GM12878 (cell line): ENCODE measurements around the gene NKAIN2. TPM values are rescaled to one million over a fixed set of nuclear protein-coding genes. Genes with fewer than 3 reads are reported as not detected.
A peak's percentile ranks its signal among the peaks of the same experiment; 100 is the strongest.

Experiments used
- CBX5 ChIP-seq: sonication (generic); IDR thresholded peaks from 2 replicates; pipeline ENCODE4 v1.6.1; 2016; ENCODE audit warnings: low read depth, moderate library complexity, mild to moderate bottlenecking, inconsistent platforms
- CREM ChIP-seq: IDR thresholded peaks from 2 replicates; pipeline ENCODE4 v1.6.1; 2014; ENCODE audit warnings: antibody characterized with exemption, low read depth
- FOXM1 ChIP-seq: IDR thresholded peaks from 2 replicates; pipeline ENCODE4 v1.6.1; 2012; ENCODE audit warnings: low read depth, mild to moderate bottlenecking, inconsistent platforms, low read length, moderate library complexity
- IKZF1 ChIP-seq: fragments of 450-650 bp; conservative IDR thresholded peaks from 2 replicates; pipeline ENCODE4 v1.6.1; 2017; ENCODE audit warnings: antibody characterized with exemption, mild to moderate bottlenecking
- MTA3 ChIP-seq: IDR thresholded peaks from 2 replicates; pipeline ENCODE4 v1.6.1; 2012; ENCODE audit warnings: low read length, inconsistent platforms, borderline replicate concordance
- MYB ChIP-seq: fragments of 150-350 bp; IDR thresholded peaks from 2 replicates; pipeline ENCODE4 v1.6.1; 2014; ENCODE audit warnings: mild to moderate bottlenecking, low read depth, low read length, borderline replicate concordance
- NR2C1 ChIP-seq: fragments of 450-650 bp; IDR thresholded peaks from 2 replicates; pipeline ENCODE4 v1.6.1; 2017; ENCODE audit warnings: antibody characterized with exemption, mild to moderate bottlenecking, moderate library complexity
- NR2C2 ChIP-seq: IDR thresholded peaks from 2 replicates; pipeline ENCODE4 v1.6.1; 2011; ENCODE audit warnings: borderline replicate concordance, low read depth; ENCODE audit not compliant: control insufficient read depth, insufficient read length
- RELA ChIP-seq: fragments of 450-650 bp; IDR thresholded peaks from 2 replicates; pipeline ENCODE4 v1.8.0; 2014; ENCODE audit warnings: borderline replicate concordance; ENCODE audit not compliant: partially characterized antibody
- SMAD1 ChIP-seq: fragments of 450-650 bp; IDR thresholded peaks from 2 replicates; pipeline ENCODE4 v1.6.1; 2018; ENCODE audit warnings: mild to moderate bottlenecking, low read depth; ENCODE audit not compliant: partially characterized antibody
- YY1 ChIP-seq: IDR thresholded peaks from 2 replicates; pipeline ENCODE4 v1.6.1; 2011; ENCODE audit warnings: low read depth, mild to moderate bottlenecking, low read length
- polyA plus RNA-seq, 11 experiments: library from polyadenylated mRNA; depleted of rRNA in 4 of 11; unstranded in 6 of 11; stranded (reverse) in 5 of 11; fragments of >200 nt; fragmentation: Nextera tagmentation in 4 of 11; fragmentation: Illumina TruSeq in 1 of 11; extraction: Ambion mirVana in 4 of 11; extraction: Trizol in 1 of 11; gene quantifications; 1 replicate in 1 of 11; 2 replicates in 10 of 11; pipeline versions ENCODE4 v1.2.1 to v1.2.3, GENCODE V29; 2011 to 2016; ENCODE audit warnings: inconsistent platforms in 2 of 11, missing spikeins in 2 of 11, low read depth in 1 of 11
- total RNA-seq, 4 experiments: library from RNA; depleted of rRNA in 3 of 4; stranded (reverse); fragments of >200 nt in 3 of 4; fragmentation: Illumina TruSeq in 1 of 4; extraction: Trizol in 1 of 4; gene quantifications; 2 replicates each; pipeline versions ENCODE4 v1.2.1 to v1.2.3, GENCODE V29; 2013 to 2021
- TF ChIP-seq, protein P1 (sequence below): fragments of 150-350 bp; IDR thresholded peaks from 2 replicates; pipeline ENCODE4 v1.6.1; 2014; ENCODE audit warnings: mild to moderate bottlenecking, low read depth, low read length
- TF ChIP-seq, protein P2 (sequence below): IDR thresholded peaks from 2 replicates; pipeline ENCODE4 v1.6.1; 2011; ENCODE audit warnings: borderline replicate concordance, low read depth, mild to moderate bottlenecking, moderate library complexity, mixed read lengths, low read length; ENCODE audit not compliant: insufficient read depth; ENCODE audit errors: extremely low read length
- TF ChIP-seq, protein P3 (sequence below): fragments of 450-650 bp; IDR thresholded peaks from 2 replicates; pipeline ENCODE4 v1.6.1; 2016; ENCODE audit warnings: mild to moderate bottlenecking, moderate library complexity, borderline replicate concordance
- TF ChIP-seq, protein P4 (sequence below): fragments of 450-650 bp; conservative IDR thresholded peaks from 2 replicates; pipeline ENCODE4 v1.6.1; 2017; ENCODE audit warnings: mild to moderate bottlenecking, moderate library complexity
- TF ChIP-seq, protein P5 (sequence below): IDR thresholded peaks from 2 replicates; pipeline ENCODE4 v1.6.1; 2011; ENCODE audit warnings: borderline replicate concordance, low read depth, mild to moderate bottlenecking, moderate library complexity, low read length; ENCODE audit not compliant: insufficient read depth, poor library complexity, severe bottlenecking
- TF ChIP-seq, protein P6 (sequence below): fragments of 450-650 bp; IDR thresholded peaks from 2 replicates; pipeline ENCODE4 v1.6.1; 2017; ENCODE audit warnings: mild to moderate bottlenecking, low read depth, inconsistent platforms; ENCODE audit not compliant: poor library complexity, severe bottlenecking

NKAIN2 gene
- total and polyA plus RNA-seq, 10 of the 15 experiments (the other 5 are each of a cell fraction or from before 2014, with no cell fraction given) = not detected

DNA sequence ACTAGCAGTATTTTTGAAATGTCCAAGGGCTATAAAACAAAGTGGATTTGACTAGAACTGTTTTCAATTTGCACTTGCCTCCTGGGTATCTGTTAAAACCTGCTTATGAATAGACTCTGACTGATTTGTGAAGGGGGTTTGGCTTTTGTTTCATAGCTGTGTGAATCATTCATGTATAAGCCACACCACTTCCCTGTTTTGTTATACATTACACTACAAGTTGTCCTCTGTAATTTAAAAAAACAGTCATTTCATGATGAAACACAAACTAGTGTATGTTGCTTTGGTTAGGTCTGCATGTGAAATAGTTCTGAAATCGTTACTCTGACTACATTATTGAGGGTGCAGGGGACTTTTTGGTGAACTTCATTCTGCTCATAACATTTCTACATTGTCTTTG is 121.7 kb downstream of the NKAIN2 start (continued):
- TF ChIP-seq, protein P1, sequence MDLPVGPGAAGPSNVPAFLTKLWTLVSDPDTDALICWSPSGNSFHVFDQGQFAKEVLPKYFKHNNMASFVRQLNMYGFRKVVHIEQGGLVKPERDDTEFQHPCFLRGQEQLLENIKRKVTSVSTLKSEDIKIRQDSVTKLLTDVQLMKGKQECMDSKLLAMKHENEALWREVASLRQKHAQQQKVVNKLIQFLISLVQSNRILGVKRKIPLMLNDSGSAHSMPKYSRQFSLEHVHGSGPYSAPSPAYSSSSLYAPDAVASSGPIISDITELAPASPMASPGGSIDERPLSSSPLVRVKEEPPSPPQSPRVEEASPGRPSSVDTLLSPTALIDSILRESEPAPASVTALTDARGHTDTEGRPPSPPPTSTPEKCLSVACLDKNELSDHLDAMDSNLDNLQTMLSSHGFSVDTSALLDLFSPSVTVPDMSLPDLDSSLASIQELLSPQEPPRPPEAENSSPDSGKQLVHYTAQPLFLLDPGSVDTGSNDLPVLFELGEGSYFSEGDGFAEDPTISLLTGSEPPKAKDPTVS = no peak
- TF ChIP-seq, protein P2, sequence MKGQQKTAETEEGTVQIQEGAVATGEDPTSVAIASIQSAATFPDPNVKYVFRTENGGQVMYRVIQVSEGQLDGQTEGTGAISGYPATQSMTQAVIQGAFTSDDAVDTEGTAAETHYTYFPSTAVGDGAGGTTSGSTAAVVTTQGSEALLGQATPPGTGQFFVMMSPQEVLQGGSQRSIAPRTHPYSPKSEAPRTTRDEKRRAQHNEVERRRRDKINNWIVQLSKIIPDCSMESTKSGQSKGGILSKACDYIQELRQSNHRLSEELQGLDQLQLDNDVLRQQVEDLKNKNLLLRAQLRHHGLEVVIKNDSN = no peak
- TF ChIP-seq, protein P3, sequence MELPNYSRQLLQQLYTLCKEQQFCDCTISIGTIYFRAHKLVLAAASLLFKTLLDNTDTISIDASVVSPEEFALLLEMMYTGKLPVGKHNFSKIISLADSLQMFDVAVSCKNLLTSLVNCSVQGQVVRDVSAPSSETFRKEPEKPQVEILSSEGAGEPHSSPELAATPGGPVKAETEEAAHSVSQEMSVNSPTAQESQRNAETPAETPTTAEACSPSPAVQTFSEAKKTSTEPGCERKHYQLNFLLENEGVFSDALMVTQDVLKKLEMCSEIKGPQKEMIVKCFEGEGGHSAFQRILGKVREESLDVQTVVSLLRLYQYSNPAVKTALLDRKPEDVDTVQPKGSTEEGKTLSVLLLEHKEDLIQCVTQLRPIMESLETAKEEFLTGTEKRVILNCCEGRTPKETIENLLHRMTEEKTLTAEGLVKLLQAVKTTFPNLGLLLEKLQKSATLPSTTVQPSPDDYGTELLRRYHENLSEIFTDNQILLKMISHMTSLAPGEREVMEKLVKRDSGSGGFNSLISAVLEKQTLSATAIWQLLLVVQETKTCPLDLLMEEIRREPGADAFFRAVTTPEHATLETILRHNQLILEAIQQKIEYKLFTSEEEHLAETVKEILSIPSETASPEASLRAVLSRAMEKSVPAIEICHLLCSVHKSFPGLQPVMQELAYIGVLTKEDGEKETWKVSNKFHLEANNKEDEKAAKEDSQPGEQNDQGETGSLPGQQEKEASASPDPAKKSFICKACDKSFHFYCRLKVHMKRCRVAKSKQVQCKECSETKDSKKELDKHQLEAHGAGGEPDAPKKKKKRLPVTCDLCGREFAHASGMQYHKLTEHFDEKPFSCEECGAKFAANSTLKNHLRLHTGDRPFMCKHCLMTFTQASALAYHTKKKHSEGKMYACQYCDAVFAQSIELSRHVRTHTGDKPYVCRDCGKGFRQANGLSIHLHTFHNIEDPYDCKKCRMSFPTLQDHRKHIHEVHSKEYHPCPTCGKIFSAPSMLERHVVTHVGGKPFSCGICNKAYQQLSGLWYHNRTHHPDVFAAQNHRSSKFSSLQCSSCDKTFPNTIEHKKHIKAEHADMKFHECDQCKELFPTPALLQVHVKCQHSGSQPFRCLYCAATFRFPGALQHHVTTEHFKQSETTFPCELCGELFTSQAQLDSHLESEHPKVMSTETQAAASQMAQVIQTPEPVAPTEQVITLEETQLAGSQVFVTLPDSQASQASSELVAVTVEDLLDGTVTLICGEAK = no peak
- TF ChIP-seq, protein P4, sequence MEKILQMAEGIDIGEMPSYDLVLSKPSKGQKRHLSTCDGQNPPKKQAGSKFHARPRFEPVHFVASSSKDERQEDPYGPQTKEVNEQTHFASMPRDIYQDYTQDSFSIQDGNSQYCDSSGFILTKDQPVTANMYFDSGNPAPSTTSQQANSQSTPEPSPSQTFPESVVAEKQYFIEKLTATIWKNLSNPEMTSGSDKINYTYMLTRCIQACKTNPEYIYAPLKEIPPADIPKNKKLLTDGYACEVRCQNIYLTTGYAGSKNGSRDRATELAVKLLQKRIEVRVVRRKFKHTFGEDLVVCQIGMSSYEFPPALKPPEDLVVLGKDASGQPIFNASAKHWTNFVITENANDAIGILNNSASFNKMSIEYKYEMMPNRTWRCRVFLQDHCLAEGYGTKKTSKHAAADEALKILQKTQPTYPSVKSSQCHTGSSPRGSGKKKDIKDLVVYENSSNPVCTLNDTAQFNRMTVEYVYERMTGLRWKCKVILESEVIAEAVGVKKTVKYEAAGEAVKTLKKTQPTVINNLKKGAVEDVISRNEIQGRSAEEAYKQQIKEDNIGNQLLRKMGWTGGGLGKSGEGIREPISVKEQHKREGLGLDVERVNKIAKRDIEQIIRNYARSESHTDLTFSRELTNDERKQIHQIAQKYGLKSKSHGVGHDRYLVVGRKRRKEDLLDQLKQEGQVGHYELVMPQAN = no peak
- no peak for TF ChIP-seq RELA
- no peak for TF ChIP-seq NR2C2
- TF ChIP-seq CREM = no peak; the same call in 1 of the 2 replicates
- no peak for TF ChIP-seq CBX5
- 0 out of 2 replicates have a peak, but pooled peaks have one; percentile 38 for TF ChIP-seq IKZF1
- TF ChIP-seq MYB = no peak
- TF ChIP-seq MTA3 = no peak
- no peak for TF ChIP-seq NR2C1
- TF ChIP-seq, protein P5, sequence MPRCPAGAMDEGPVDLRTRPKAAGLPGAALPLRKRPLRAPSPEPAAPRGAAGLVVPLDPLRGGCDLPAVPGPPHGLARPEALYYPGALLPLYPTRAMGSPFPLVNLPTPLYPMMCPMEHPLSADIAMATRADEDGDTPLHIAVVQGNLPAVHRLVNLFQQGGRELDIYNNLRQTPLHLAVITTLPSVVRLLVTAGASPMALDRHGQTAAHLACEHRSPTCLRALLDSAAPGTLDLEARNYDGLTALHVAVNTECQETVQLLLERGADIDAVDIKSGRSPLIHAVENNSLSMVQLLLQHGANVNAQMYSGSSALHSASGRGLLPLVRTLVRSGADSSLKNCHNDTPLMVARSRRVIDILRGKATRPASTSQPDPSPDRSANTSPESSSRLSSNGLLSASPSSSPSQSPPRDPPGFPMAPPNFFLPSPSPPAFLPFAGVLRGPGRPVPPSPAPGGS = no peak
- TF ChIP-seq, protein P6, sequence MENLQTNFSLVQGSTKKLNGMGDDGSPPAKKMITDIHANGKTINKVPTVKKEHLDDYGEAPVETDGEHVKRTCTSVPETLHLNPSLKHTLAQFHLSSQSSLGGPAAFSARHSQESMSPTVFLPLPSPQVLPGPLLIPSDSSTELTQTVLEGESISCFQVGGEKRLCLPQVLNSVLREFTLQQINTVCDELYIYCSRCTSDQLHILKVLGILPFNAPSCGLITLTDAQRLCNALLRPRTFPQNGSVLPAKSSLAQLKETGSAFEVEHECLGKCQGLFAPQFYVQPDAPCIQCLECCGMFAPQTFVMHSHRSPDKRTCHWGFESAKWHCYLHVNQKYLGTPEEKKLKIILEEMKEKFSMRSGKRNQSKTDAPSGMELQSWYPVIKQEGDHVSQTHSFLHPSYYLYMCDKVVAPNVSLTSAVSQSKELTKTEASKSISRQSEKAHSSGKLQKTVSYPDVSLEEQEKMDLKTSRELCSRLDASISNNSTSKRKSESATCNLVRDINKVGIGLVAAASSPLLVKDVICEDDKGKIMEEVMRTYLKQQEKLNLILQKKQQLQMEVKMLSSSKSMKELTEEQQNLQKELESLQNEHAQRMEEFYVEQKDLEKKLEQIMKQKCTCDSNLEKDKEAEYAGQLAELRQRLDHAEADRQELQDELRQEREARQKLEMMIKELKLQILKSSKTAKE = peak; percentile 73
- TF ChIP-seq YY1 = no peak
- TF ChIP-seq FOXM1 = peak; percentile 68; the same call in 1 of the 2 replicates
- TF ChIP-seq SMAD1 = no peak
